MM.1S (cell line): ENCODE data around the gene LRIG2.

Source experiments
- CTCF ChIP-seq: fragments of 300-600 bp; sonication (generic); IDR thresholded peaks from 2 replicates; pipeline ENCODE4 v1.5.1; 2016; ENCODE audit warnings: antibody characterized with exemption, low read length, mixed read lengths
- EZH2 ChIP-seq: fragments of 300-600 bp; sonication (generic); optimal IDR thresholded peaks from 2 replicates; pipeline ENCODE3; 2017; ENCODE audit warnings: low read depth, mild to moderate bottlenecking, antibody characterized with exemption, low read length, mixed read lengths
- EZH2phosphoT487 ChIP-seq: fragments of 300-600 bp; sonication (generic); IDR thresholded peaks from 2 replicates; pipeline ENCODE4 v1.6.1; 2018; ENCODE audit warnings: antibody characterized with exemption, low read length

- TF ChIP-seq CTCF (no peak), EZH2 (no peak), EZH2phosphoT487 (no peak)
Observed at GRCh38 chr1:113103977-113104376, 31.0 kb downstream of the LRIG2 start.
